Measurements from ENCODE around the gene RNF151. TPM values are rescaled to one million over a fixed set of nuclear protein-coding genes. Genes with fewer than 3 reads are reported as not detected.

Gene RNF151
- total and polyA plus RNA-seq, 2 of the 13 experiments (the other 11 are each of a cell fraction or from before 2014, with no cell fraction given): not detected

GRCh38 chr16:1929578-1930337 is 36.9 kb upstream of the RNF151 start (continued):
- TF ChIP-seq MLXIP (CRISPR knock-in tag; IDR thresholded peaks at IDR 0.05; ENCODE audit: borderline replicate concordance): no peak
- no peak for TF ChIP-seq SNAPC4 (CRISPR knock-in tag; IDR thresholded peaks at IDR 0.05)
- no peak for TF ChIP-seq RFX1 (IDR thresholded peaks at IDR 0.05)
- no peak for TF ChIP-seq JUND (CRISPR knock-in tag; IDR thresholded peaks at IDR 0.05)
- peak; percentile 18; the same call in 1 of the 2 replicates for TF ChIP-seq ATF2 (CRISPR knock-in tag; IDR thresholded peaks at IDR 0.05)
- TF ChIP-seq XBP1 (CRISPR knock-in tag; IDR thresholded peaks at IDR 0.05): no peak; the same call in 1 of the 2 replicates
- TF ChIP-seq ZBTB21 (CRISPR knock-in tag; IDR thresholded peaks at IDR 0.05): no peak
- TF ChIP-seq ZNF639 (CRISPR knock-in tag; conservative IDR thresholded peaks at IDR 0.05): no peak
- TF ChIP-seq FIP1L1 (IDR thresholded peaks at IDR 0.05; ENCODE audit: borderline replicate concordance, insufficient read depth, low read depth, low read length): no peak
- no peak for TF ChIP-seq TBX3 (IDR thresholded peaks at IDR 0.05; ENCODE audit: borderline replicate concordance)
- peak; percentile 85 for TF ChIP-seq ZFY (CRISPR knock-in tag; IDR thresholded peaks at IDR 0.05)
- 0 out of 2 replicates have a peak, but pooled peaks have one; percentile 82 for TF ChIP-seq ZNF230 (CRISPR knock-in tag; IDR thresholded peaks at IDR 0.05)
- peak; percentile 80; the same call in 1 of the 2 replicates for TF ChIP-seq ZNF724P (CRISPR knock-in tag; IDR thresholded peaks at IDR 0.05; ENCODE audit: borderline replicate concordance)
- peak; percentile 73; the same call in 1 of the 2 replicates for TF ChIP-seq TSC22D2 (CRISPR knock-in tag; IDR thresholded peaks at IDR 0.05; ENCODE audit: borderline replicate concordance)
- TF ChIP-seq SRY (CRISPR knock-in tag; IDR thresholded peaks at IDR 0.05): 0 out of 2 replicates have a peak, but pooled peaks have one; percentile 35
- TF ChIP-seq MYC (CRISPR knock-in tag; IDR thresholded peaks at IDR 0.05; ENCODE audit: borderline replicate concordance): peak; percentile 90
- no peak for TF ChIP-seq SIX1 (CRISPR knock-in tag; IDR thresholded peaks at IDR 0.05; ENCODE audit: borderline replicate concordance)
- TF ChIP-seq ZNF670 (CRISPR knock-in tag; IDR thresholded peaks at IDR 0.05; ENCODE audit: borderline replicate concordance): no peak; the same call in 1 of the 2 replicates

Measured in HepG2 (cell line).